Endodermal cell (in vitro differentiated cells): Measurements from ENCODE around the gene DLX6. TPM values are rescaled to one million over a fixed set of nuclear protein-coding genes. Genes with fewer than 3 reads are reported as not detected.

Experiments used
- DNase-seq: peaks from one replicate; pipeline ENCODE4 v3.0.0-alpha.2; 2017
- H3K27ac ChIP-seq: 2 replicates; pipeline ENCODE4 v1.5.1; 2013; ENCODE audit warnings: mild to moderate bottlenecking, low read depth, low read length, moderate library complexity
- H3K27me3 ChIP-seq: 2 replicates; pipeline ENCODE4 v1.6.1; 2013; ENCODE audit warnings: mild to moderate bottlenecking, low read length, moderate library complexity; ENCODE audit not compliant: insufficient read depth, control insufficient read depth, poor library complexity, severe bottlenecking
- H3K36me3 ChIP-seq: 2 replicates; pipeline ENCODE4 v1.7.0; 2013; ENCODE audit warnings: mild to moderate bottlenecking, low read length, moderate library complexity; ENCODE audit not compliant: control insufficient read depth, insufficient read depth
- H3K4me1 ChIP-seq: one replicate; pipeline ENCODE4 v1.7.0; 2013; ENCODE audit warnings: low read length; ENCODE audit not compliant: control insufficient read depth, insufficient read depth
- H3K4me3 ChIP-seq: 2 replicates; pipeline ENCODE4 v1.5.1; 2013; ENCODE audit warnings: mild to moderate bottlenecking, low read length, moderate library complexity
- H3K9ac ChIP-seq: 2 replicates; pipeline ENCODE4 v1.6.1; 2013; ENCODE audit warnings: mild to moderate bottlenecking, low read length, moderate library complexity; ENCODE audit not compliant: poor library complexity, severe bottlenecking; ENCODE audit errors: extremely low read depth
- H3K9me3 ChIP-seq: 2 replicates; pipeline ENCODE4 v1.6.1; 2013; ENCODE audit warnings: mild to moderate bottlenecking, low read length, moderate library complexity; ENCODE audit not compliant: control insufficient read depth
- H3K27ac Mint-ChIP-seq: 2 replicates; pipeline ENCODE4 v1.8.0; 2020; ENCODE audit warnings: mixed read lengths
- H3K27me3 Mint-ChIP-seq: 2 replicates; pipeline ENCODE4 v1.8.0; 2021; ENCODE audit warnings: mild to moderate bottlenecking, mixed read lengths; ENCODE audit not compliant: insufficient read depth
- H3K36me3 Mint-ChIP-seq: 2 replicates; pipeline ENCODE4 v1.8.0; 2020; ENCODE audit warnings: low read depth, mixed read lengths
- H3K4me1 Mint-ChIP-seq: 2 replicates; pipeline ENCODE4 v1.8.0; 2020; ENCODE audit warnings: mixed read lengths
- H3K4me3 Mint-ChIP-seq: 2 replicates; pipeline ENCODE4 v1.8.0; 2020; ENCODE audit warnings: mild to moderate bottlenecking, moderate library complexity, mixed read lengths
- H3K9me3 Mint-ChIP-seq: 2 replicates; pipeline ENCODE4 v1.8.0; 2020; ENCODE audit warnings: mild to moderate bottlenecking, mixed read lengths
- CTCF ChIP-seq: fragments of 200-600 bp; sonication (generic); conservative IDR thresholded peaks from 2 replicates; pipeline ENCODE4 v1.5.0; 2021; ENCODE audit warnings: antibody characterized with exemption, mild to moderate bottlenecking
- WGBS, 2 experiments: methylation state at CpG; one replicate each; pipeline versions ENCODE4 v1.1.5 to v1.1.7; 2013; ENCODE audit warnings: missing lambda C conversion rate in 2 of 2, mixed read lengths in 1 of 2; ENCODE audit not compliant: insufficient coverage in 1 of 2, insufficient read length in 1 of 2; 5-methylcytosine and 5-hydroxymethylcytosine counted together
- total RNA-seq, 2 donors: library from RNA; stranded (reverse); fragmentation: NEBNext Ultra II Directional in 1 of 2; extraction: Animal tissue kit (Norgen Biotek cat#: 25700) in 1 of 2; gene quantifications; 2 replicates in 1 of 2; 3 replicates in 1 of 2; pipeline ENCODE4 v1.2.1, GENCODE V29; 2021

The DLX6 gene
- total RNA-seq, 2 donors from 2014 or later, result not detected

GRCh38 chr7:96982586-96982985 is 22.8 kb upstream of the DLX6 start:
- H3K9me3 Mint-ChIP-seq, result no peaks in the 10 kb centered on the region

GRCh38 chr7:96985992-96986391 is 19.4 kb upstream of the DLX6 start:
- no peak overlapping the region for H3K27ac ChIP-seq
- Mint-ChIP-seq H3K4me3 (no peak overlapping the region), H3K9me3 (no peaks in the 10 kb centered on the region), H3K36me3 (no peaks in the 10 kb centered on the region), H3K27ac (no peak overlapping the region), H3K27me3 (peaks cover 68% of the 10 kb centered on the region), H3K4me1 (peaks cover 24% of the 10 kb centered on the region)
- no peaks in the 10 kb centered on the region for H3K9me3 ChIP-seq
- no peaks in the 10 kb centered on the region for H3K36me3 ChIP-seq
- no peak for TF ChIP-seq CTCF
- H3K4me1 ChIP-seq, result no peaks in the 10 kb centered on the region
- H3K4me3 ChIP-seq, result no peak overlapping the region
- H3K27me3 ChIP-seq, result peaks cover 60% of the 10 kb centered on the region
- 83% methylated on average over 1 of the region's 1 CpG; no CpG with 5 or more reads in 1 of the 2 experiments for WGBS, 2 experiments
- no peak for DNase-seq
- H3K9ac ChIP-seq, result no peak overlapping the region

More at GRCh38 chr7:96982586-96982985, 22.8 kb upstream of the DLX6 start:
- peaks cover 39% of the 10 kb centered on the region for H3K27me3 Mint-ChIP-seq
- Histone ChIP-seq H3K9me3 (no peaks in the 10 kb centered on the region), H3K4me3 (no peak overlapping the region), H3K27me3 (peaks cover 26% of the 10 kb centered on the region), H3K27ac (no peak overlapping the region), H3K9ac (no peak overlapping the region), H3K4me1 (no peaks in the 10 kb centered on the region), H3K36me3 (no peaks in the 10 kb centered on the region)
- no peaks in the 10 kb centered on the region for H3K36me3 Mint-ChIP-seq
- 98 to 100% methylated on average over 1 of the region's 1 CpG for WGBS, 2 experiments
- no peak overlapping the region for H3K27ac Mint-ChIP-seq
- DNase-seq, result no peak
- TF ChIP-seq CTCF, result no peak
- H3K4me1 Mint-ChIP-seq, result no peaks in the 10 kb centered on the region
- H3K4me3 Mint-ChIP-seq, result no peak overlapping the region

- H3K4me3 ChIP-seq, result no peak overlapping the region
- no peak overlapping the region for H3K9ac ChIP-seq
- no peak overlapping the region for H3K27ac Mint-ChIP-seq
- 75% methylated on average over 1 of the region's 1 CpG; no CpG with 5 or more reads in 1 of the 2 experiments for WGBS, 2 experiments
- H3K9me3 Mint-ChIP-seq, result no peaks in the 10 kb centered on the region
- no peak for DNase-seq
- no peaks in the 10 kb centered on the region for H3K36me3 ChIP-seq
- no peak for TF ChIP-seq CTCF
- H3K36me3 Mint-ChIP-seq, result no peaks in the 10 kb centered on the region
- H3K27me3 Mint-ChIP-seq, result peaks cover 74% of the 10 kb centered on the region
- peaks cover 69% of the 10 kb centered on the region for H3K27me3 ChIP-seq
- H3K4me1 Mint-ChIP-seq, result peaks cover 24% of the 10 kb centered on the region
- no peak overlapping the region for H3K4me3 Mint-ChIP-seq
- H3K27ac ChIP-seq, result no peak overlapping the region
- H3K9me3 ChIP-seq, result no peaks in the 10 kb centered on the region
- H3K4me1 ChIP-seq, result no peaks in the 10 kb centered on the region
Measured at GRCh38 chr7:96986901-96987300, 18.5 kb upstream of the DLX6 start.
